Right lobe of liver (tissue), 6 donors: Measurements from ENCODE around the gene CDCA4. TPM values are rescaled to one million over a fixed set of nuclear protein-coding genes. Genes with fewer than 3 reads are reported as not detected.

Experiments used
- ATAC-seq, 4 donors: fragments of 200-7000 bp; cut with Tn5 transposase; one replicate each; pipeline ENCODE4 v1.9.1; 2020; ENCODE audit warnings: mild to moderate bottlenecking in 4 of 4, moderate library complexity in 4 of 4
- DNase-seq, 3 donors: peaks; one replicate each; pipeline ENCODE4 v3.0.0-alpha.2; 2020
- H3K27ac ChIP-seq, 3 donors: fragments of 200-600 bp; one replicate each; pipeline ENCODE4 v1.8.0; 2022
- H3K27me3 ChIP-seq, 2 donors: fragments of 200-600 bp; one replicate each; pipeline ENCODE4 v1.8.0; 2022
- H3K36me3 ChIP-seq, 4 donors: fragments of 200-600 bp; sonication (generic) in 1 of 4; one replicate each; pipeline versions ENCODE4 v1.5.1 to v1.8.0; 2017 to 2022; ENCODE audit warnings: control low read depth in 1 of 4
- H3K4me1 ChIP-seq, 4 donors: fragments of 200-600 bp; sonication (generic) in 1 of 4; one replicate each; pipeline versions ENCODE4 v1.5.1 to v1.8.0; 2017 to 2022; ENCODE audit warnings: control low read depth in 1 of 4
- H3K4me3 ChIP-seq, 3 donors: fragments of 200-600 bp; one replicate each; pipeline ENCODE4 v1.8.0; 2022
- H3K9me3 ChIP-seq, 4 donors: fragments of 200-600 bp; sonication (generic) in 1 of 4; one replicate each; pipeline versions ENCODE4 v1.5.1 to v1.8.0; 2017 to 2022; ENCODE audit warnings: control low read depth in 1 of 4
- POLR2A ChIP-seq: fragments of 450-650 bp; IDR thresholded peaks from one replicate; pipeline ENCODE4 v1.6.1; 2017; ENCODE audit warnings: antibody characterized with exemption, mild to moderate bottlenecking
- WGBS: methylation state at CpG from one replicate; pipeline ENCODE4 v1.1.6; 2018; ENCODE audit warnings: low coverage, low lambda C conversion rate; ENCODE audit not compliant: insufficient coverage; ENCODE audit errors: missing lambda C conversion rate; 5-methylcytosine and 5-hydroxymethylcytosine counted together
- intact Hi-C, 2 donors: fragments of 100-400 bp; cut with DNase I; formaldehyde crosslinking; loops; one replicate each; pipeline versions ENCODE4 v1.11.2 to v1.14.1; 2022
- total RNA-seq, 6 experiments: library from RNA; depleted of rRNA in 2 of 6; stranded (reverse); fragments of >200 nt in 2 of 6; fragmentation: NEBNext Ultra II Directional in 3 of 6; extraction: Animal tissue kit (Norgen Biotek cat#: 25700) in 3 of 6; gene quantifications; one replicate each; pipeline versions ENCODE4 v1.1.0 to v1.2.4, GENCODE V29; 2016 to 2023
- TF ChIP-seq, protein P1 (sequence below), 4 donors: fragments of 200-600 bp in 3 of 4; fragments of 450-650 bp in 1 of 4; IDR thresholded peaks; one replicate each; pipeline versions ENCODE4 v1.5.1 to v1.8.0; 2016 to 2022; ENCODE audit warnings: antibody characterized with exemption in 4 of 4, mild to moderate bottlenecking in 2 of 4
- donor health status: DM: no; HTN: yes; CAD: no.
- donor health status: DM: no; HTN: no; CAD: no.
- donor health status: DM: no; HTN: no; CAD: no.
- donor health status: DM: no; HTN: yes; CAD: no.
- donor health status: DM: no; HTN: yes; CAD: no.

CDCA4 gene
- total RNA-seq, 6 experiments from 2014 or later = 0.90 to 3.5 (median 1.7) TPM

DNA sequence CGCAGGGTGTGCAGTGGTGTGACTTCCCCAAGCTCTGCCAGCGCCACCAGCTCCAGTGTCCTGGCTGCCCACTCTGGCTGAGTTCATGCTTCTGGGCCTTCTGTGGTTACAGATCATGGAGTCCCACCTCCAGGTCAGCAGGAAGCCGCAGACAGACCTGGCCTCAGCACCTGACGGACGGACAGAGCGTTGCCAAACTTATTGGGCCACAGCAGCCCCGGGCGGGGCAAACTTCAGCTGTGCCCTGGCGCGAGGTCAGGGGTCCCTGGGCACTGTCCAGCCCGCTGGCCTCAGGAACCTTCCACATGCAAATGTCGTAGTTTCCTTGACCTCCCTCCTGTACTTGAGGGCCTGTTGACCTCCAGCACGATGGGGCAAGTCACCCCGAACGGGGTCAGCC is 33.1 kb upstream of the CDCA4 start:
- Histone ChIP-seq H3K9me3 (no peaks in the 10 kb centered on the region), H3K27ac (no peak overlapping the region), H3K4me1 (no peaks in the 10 kb centered on the region), H3K36me3 (no peaks in the 10 kb centered on the region), H3K4me3 (no peak overlapping the region), H3K27me3 (no peaks in the 10 kb centered on the region)
- intact Hi-C loops = no loop called here
- TF ChIP-seq POLR2A = no peak
- TF ChIP-seq, protein P1, sequence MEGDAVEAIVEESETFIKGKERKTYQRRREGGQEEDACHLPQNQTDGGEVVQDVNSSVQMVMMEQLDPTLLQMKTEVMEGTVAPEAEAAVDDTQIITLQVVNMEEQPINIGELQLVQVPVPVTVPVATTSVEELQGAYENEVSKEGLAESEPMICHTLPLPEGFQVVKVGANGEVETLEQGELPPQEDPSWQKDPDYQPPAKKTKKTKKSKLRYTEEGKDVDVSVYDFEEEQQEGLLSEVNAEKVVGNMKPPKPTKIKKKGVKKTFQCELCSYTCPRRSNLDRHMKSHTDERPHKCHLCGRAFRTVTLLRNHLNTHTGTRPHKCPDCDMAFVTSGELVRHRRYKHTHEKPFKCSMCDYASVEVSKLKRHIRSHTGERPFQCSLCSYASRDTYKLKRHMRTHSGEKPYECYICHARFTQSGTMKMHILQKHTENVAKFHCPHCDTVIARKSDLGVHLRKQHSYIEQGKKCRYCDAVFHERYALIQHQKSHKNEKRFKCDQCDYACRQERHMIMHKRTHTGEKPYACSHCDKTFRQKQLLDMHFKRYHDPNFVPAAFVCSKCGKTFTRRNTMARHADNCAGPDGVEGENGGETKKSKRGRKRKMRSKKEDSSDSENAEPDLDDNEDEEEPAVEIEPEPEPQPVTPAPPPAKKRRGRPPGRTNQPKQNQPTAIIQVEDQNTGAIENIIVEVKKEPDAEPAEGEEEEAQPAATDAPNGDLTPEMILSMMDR (IDR thresholded peaks at IDR 0.05) = no peak
- DNase-seq = peak in 1 of 3 donors; percentile 46
- WGBS = 78% methylated on average over 3 of the region's 15 CpGs
- peak in 1 of 4 donors; percentile 48 for ATAC-seq

DNA sequence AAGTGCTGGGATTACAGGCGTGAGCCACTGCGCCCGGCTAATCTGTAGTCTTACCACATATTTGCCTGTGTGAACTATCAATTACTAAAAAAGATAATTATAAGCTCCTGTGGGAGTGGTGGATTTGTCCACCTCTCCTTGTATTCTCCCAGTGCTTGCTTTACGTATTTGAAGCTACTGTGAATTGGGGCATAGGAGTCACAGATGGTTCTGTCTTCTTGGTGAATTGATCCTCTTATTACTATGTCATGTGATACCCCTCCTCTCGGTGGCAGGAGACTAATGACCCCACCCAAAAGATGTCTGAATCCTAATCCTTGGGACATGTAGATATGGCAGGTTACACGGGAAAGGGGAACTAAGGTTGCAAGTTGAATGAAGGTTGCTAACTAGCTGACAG is 32.5 kb upstream of the CDCA4 start:
- Histone ChIP-seq H3K4me1 (no peaks in the 10 kb centered on the region), H3K36me3 (no peaks in the 10 kb centered on the region), H3K27ac (no peak overlapping the region), H3K9me3 (no peaks in the 10 kb centered on the region), H3K27me3 (no peaks in the 10 kb centered on the region), H3K4me3 (no peak overlapping the region)
- peak in 1 of 3 donors; percentile 8 for DNase-seq
- TF ChIP-seq, protein P1 (IDR thresholded peaks at IDR 0.05) = no peak
- TF ChIP-seq POLR2A = no peak
- ATAC-seq = no peak
- WGBS = 62% methylated on average over 6 of the region's 6 CpGs
- intact Hi-C loops = no loop called here

DNA sequence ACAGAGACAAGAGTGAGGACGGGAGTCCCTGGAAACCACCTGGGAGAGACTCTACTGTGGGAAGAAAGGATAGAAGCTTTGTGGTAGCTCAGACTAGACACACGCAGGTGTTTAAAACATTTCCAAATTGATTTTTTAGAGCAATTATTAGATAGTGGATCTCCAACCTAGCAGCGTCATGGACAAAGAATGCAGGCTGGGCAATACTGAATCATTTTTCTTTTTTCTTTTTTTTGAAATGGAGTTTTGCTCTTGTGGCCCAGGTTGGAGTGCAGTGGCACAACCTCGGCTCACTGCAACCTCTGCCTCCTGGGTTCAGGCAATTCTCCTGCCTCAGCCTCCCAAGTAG is 31.2 kb upstream of the CDCA4 start:
- H3K9me3 ChIP-seq = no peaks in the 10 kb centered on the region
- intact Hi-C loops = no loop called here
- H3K27ac ChIP-seq = no peak overlapping the region
- H3K27me3 ChIP-seq = no peaks in the 10 kb centered on the region
- no peak for ATAC-seq
- 31% methylated on average over 3 of the region's 4 CpGs for WGBS
- H3K4me1 ChIP-seq = no peaks in the 10 kb centered on the region
- TF ChIP-seq, protein P1 (IDR thresholded peaks at IDR 0.05) = no peak
- TF ChIP-seq POLR2A = no peak
- H3K36me3 ChIP-seq = no peaks in the 10 kb centered on the region
- DNase-seq = no peak
- H3K4me3 ChIP-seq = no peak overlapping the region

DNA sequence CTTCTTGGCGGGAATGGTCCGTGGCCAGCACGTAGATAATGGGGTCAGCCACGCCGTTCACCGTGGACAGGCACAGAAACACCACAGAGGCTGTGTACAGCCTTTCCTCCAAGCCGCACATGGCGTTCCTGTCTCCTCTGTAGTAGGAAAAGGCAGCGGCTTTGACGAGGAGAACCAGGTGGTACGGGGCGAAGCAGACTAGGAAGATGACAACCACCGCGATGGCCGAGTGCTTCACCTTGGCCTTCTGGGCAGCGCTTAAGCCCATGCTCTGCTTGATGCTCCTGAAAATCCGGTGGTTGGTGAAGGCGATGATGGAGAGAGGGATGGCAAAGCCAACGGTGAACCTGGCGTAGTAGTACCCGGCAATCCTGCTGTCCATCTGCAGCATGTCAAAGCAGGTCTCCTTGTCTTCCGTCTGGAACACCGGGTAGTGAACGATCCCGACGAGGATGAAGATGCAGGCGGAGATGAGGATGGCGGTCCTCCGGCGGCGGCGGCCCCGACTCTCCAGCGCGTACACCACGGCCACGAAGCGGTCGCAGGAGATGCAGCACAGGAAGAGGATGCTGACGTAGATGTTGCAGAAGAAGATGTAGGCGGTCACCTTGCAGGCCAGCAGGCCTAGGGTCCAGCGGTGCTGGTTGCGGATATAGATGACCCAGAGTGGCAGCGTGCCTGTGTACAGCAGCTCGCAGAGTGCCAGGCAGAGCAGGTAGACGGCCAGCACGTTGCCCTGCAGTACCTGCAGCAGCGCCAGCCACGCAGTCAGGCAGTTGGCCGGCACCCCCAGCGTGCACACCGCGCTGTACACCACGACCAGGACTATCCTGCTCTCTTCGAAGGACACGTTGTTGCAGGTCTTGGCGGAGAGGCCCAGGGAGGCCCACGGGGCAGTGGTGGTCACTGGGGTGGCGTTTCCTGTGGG is 30.6 kb upstream of the CDCA4 start:
- intact Hi-C loops = no loop called here
- Histone ChIP-seq H3K4me1 (no peaks in the 10 kb centered on the region), H3K27me3 (no peaks in the 10 kb centered on the region), H3K9me3 (no peaks in the 10 kb centered on the region), H3K36me3 (no peaks in the 10 kb centered on the region), H3K27ac (no peak overlapping the region), H3K4me3 (no peak overlapping the region)
- no peak for TF ChIP-seq POLR2A
- TF ChIP-seq, protein P1 (IDR thresholded peaks at IDR 0.05) = no peak
- 85% methylated on average over 44 of the region's 59 CpGs for WGBS
- ATAC-seq (no peak), DNase-seq (no peak)
